ENCODE measurements around the gene CLSTN2.

CLSTN2 gene

GRCh38 chr3:140456974-140457373, 522.0 kb downstream of the CLSTN2 start:
- no peak for DNase-seq (ENCODE audit: low read depth)

GRCh38 chr3:140459462-140459861, 524.5 kb downstream of the CLSTN2 start:
- no peak for DNase-seq (ENCODE audit: low read depth)

- no peak for DNase-seq (ENCODE audit: low read depth)
These were observed 526.3 kb downstream of the CLSTN2 start for GRCh38 chr3:140461250-140461649.

- no peak for DNase-seq (ENCODE audit: low read depth)
These were observed 528.4 kb downstream of the CLSTN2 start for GRCh38 chr3:140463355-140463754.

GRCh38 chr3:140465988-140466387, 531.0 kb downstream of the CLSTN2 start:
- no peak for DNase-seq (ENCODE audit: low read depth)

GRCh38 chr3:140466535-140466934, 531.5 kb downstream of the CLSTN2 start:
- no peak for DNase-seq (ENCODE audit: low read depth)

GRCh38 chr3:140467104-140467577, 532.2 kb downstream of the CLSTN2 start:
- no peak for DNase-seq (ENCODE audit: low read depth)

- no peak for DNase-seq (ENCODE audit: low read depth)
These were observed 532.9 kb downstream of the CLSTN2 start for GRCh38 chr3:140467796-140468315.

- no peak for DNase-seq (ENCODE audit: low read depth)
These were observed 533.4 kb downstream of the CLSTN2 start for GRCh38 chr3:140468407-140468806.

- DNase-seq (ENCODE audit: low read depth) = no peak
These were observed 534.5 kb downstream of the CLSTN2 start for GRCh38 chr3:140469491-140469890.

- no peak for DNase-seq (ENCODE audit: low read depth)
These were observed 535.2 kb downstream of the CLSTN2 start for GRCh38 chr3:140470211-140470610.

- DNase-seq (ENCODE audit: low read depth) = no peak
These were observed 536.0 kb downstream of the CLSTN2 start for GRCh38 chr3:140470962-140471361.

GRCh38 chr3:140472306-140473020, 537.5 kb downstream of the CLSTN2 start:
- no peak for DNase-seq (ENCODE audit: low read depth)

GRCh38 chr3:140487566-140487965, 552.6 kb downstream of the CLSTN2 start:
- DNase-seq (ENCODE audit: low read depth) = no peak

- no peak for DNase-seq (ENCODE audit: low read depth)
These were observed 558.3 kb downstream of the CLSTN2 start for GRCh38 chr3:140493271-140493670.

GRCh38 chr3:140494970-140495369, 560.0 kb downstream of the CLSTN2 start:
- DNase-seq (ENCODE audit: low read depth) = no peak

- DNase-seq (ENCODE audit: low read depth) = no peak
These were observed 562.3 kb downstream of the CLSTN2 start for GRCh38 chr3:140497331-140497730.

- no peak for DNase-seq (ENCODE audit: low read depth)
These were observed 564.3 kb downstream of the CLSTN2 start for GRCh38 chr3:140499114-140499757.

- no peak for DNase-seq (ENCODE audit: low read depth)
These were observed 565.5 kb downstream of the CLSTN2 start for GRCh38 chr3:140500473-140500872.

- DNase-seq (ENCODE audit: low read depth) = no peak
These were observed 566.2 kb downstream of the CLSTN2 start for GRCh38 chr3:140501061-140501769.

- DNase-seq (ENCODE audit: low read depth) = no peak
These were observed 566.9 kb downstream of the CLSTN2 start for GRCh38 chr3:140501770-140502364.

GRCh38 chr3:140505213-140505612, 570.2 kb downstream of the CLSTN2 start:
- DNase-seq (ENCODE audit: low read depth) = no peak
